ENCODE results near the gene UTP11.
"Not testable (repeated sequence)": the region's sequence is repeated elsewhere in the genome, so short reads cannot be mapped to it uniquely, and the experiment has no call there.

GRCh38 chr1:37975083-37975482 lies 37.5 kb upstream of the UTP11 start:
- TF ChIP-seq, protein P1, sequence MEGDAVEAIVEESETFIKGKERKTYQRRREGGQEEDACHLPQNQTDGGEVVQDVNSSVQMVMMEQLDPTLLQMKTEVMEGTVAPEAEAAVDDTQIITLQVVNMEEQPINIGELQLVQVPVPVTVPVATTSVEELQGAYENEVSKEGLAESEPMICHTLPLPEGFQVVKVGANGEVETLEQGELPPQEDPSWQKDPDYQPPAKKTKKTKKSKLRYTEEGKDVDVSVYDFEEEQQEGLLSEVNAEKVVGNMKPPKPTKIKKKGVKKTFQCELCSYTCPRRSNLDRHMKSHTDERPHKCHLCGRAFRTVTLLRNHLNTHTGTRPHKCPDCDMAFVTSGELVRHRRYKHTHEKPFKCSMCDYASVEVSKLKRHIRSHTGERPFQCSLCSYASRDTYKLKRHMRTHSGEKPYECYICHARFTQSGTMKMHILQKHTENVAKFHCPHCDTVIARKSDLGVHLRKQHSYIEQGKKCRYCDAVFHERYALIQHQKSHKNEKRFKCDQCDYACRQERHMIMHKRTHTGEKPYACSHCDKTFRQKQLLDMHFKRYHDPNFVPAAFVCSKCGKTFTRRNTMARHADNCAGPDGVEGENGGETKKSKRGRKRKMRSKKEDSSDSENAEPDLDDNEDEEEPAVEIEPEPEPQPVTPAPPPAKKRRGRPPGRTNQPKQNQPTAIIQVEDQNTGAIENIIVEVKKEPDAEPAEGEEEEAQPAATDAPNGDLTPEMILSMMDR (conservative IDR thresholded peaks at IDR 0.05; ENCODE audit: low read depth, low read length), result peak; percentile 72
- TF ChIP-seq EZH2 (IDR thresholded peaks at IDR 0.05; ENCODE audit: low read length, unreplicated experiment), result not testable (repeated sequence)
